GM23248 (cell line): ENCODE data around the gene FOXN3.

Source experiments
- EZH2 ChIP-seq: fragments of 200-600 bp; sonication (generic); IDR thresholded peaks from 2 replicates; pipeline ENCODE4 v1.6.1; 2018; ENCODE audit warnings: antibody characterized with exemption, mild to moderate bottlenecking; ENCODE audit not compliant: insufficient read depth, poor library complexity, severe bottlenecking
- EZH2phosphoT487 ChIP-seq: fragments of 200-600 bp; sonication (generic); IDR thresholded peaks from 2 replicates; pipeline ENCODE4 v1.6.1; 2018; ENCODE audit warnings: antibody characterized with exemption, moderate library complexity, mild to moderate bottlenecking, low read depth; ENCODE audit not compliant: insufficient read depth

DNA sequence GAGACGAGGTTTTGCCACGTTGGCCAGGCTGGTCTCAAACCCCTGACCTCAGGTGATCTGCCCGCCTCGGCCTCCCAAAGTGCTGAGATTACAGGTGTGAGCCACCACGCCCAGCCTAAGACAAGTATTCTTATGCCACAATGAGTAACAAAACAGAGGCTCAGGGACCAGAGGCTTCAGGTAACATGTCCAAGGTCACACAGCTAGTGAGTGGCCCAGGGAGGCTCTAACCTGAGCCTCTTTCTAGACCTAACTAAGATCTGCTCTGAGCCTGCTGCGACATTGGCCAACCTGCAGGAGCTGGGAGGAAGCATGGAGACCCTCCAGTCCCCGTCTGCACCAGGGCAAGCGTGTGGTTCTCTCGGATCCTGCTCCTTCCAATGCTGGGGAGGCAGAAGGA lies 77.9 kb downstream of the FOXN3 start:
- TF ChIP-seq EZH2 (no peak), EZH2phosphoT487 (no peak)
